HCT116 (cell line): ENCODE measurements around the gene QPCT. TPM values are rescaled to one million over a fixed set of nuclear protein-coding genes. Genes with fewer than 3 reads are reported as not detected.

Source experiments
- ATAC-seq: fragments of 200-7000 bp; cut with Tn5 transposase; 2 replicates; pipeline ENCODE4 v1.9.1; 2020; ENCODE audit warnings: mild to moderate bottlenecking, moderate library complexity
- BruUV-seq: library from RNA; stranded (reverse); fragments of 400-500 nt; replicated peaks from 2 replicates; lab custom pipeline; 2021; lab: Mats Ljungman, UMichigan
- CTCF ChIA-PET: fragments of 300-600 bp; sonication (Branson Sonifier 250); formaldehyde crosslinking; loops from one replicate; lab custom pipeline; 2021; ENCODE audit warnings: antibody characterized with exemption; lab: Charles Lee
- POLR2A ChIA-PET: fragments of 300-600, 350-600 bp; sonication (Branson Sonifier 250); formaldehyde crosslinking; loops from one replicate; lab custom pipeline; 2021; ENCODE audit warnings: antibody characterized with exemption; lab: Charles Lee
- RAD21 ChIA-PET, 2 experiments: fragments of 300-600 bp; sonication (Branson Sonifier 250); formaldehyde crosslinking; loops; one replicate each; lab custom pipeline; 2023; ENCODE audit warnings: low total read pairs in 2 of 2; ENCODE audit not compliant: uncharacterized antibody in 2 of 2, unreplicated experiment in 2 of 2, low non-redundant PET in 1 of 2; lab: Charles Lee
- DNase-seq: peaks from one replicate; pipeline ENCODE4 v3.0.0-alpha.2; 2010; ENCODE audit warnings: low read depth, low spot score
- H2AFZ ChIP-seq: fragments of 200-600 bp; shearing (Covaris generic), sonication (generic); 2 replicates; pipeline ENCODE4 v1.6.1; 2017; ENCODE audit warnings: low read depth, mixed run types, mixed read lengths, antibody characterized with exemption, low read length; ENCODE audit not compliant: poor library complexity, severe bottlenecking
- H3K27ac ChIP-seq: 2 replicates; pipeline ENCODE4 v1.5.1; 2012; ENCODE audit warnings: low read depth, low read length
- H3K27me3 ChIP-seq: fragments of 200-600 bp; sonication (generic); 2 replicates; pipeline ENCODE4 v1.6.1; 2016; ENCODE audit warnings: mixed run types, low read length, mixed read lengths; ENCODE audit not compliant: insufficient read depth
- H3K36me3 ChIP-seq, 2 experiments: fragments of 200-500 bp in 1 of 2; fragments of 200-600 bp in 1 of 2; sonication (Bioruptor generic) in 1 of 2; sonication (generic) in 1 of 2; 2 replicates each; pipeline versions ENCODE4 v1.5.1 to v1.6.1; 2014 to 2016; ENCODE audit warnings: low read length in 2 of 2, inconsistent platforms in 1 of 2, mixed read lengths in 1 of 2, mixed run types in 1 of 2; ENCODE audit not compliant: insufficient read depth in 2 of 2, control insufficient read depth in 1 of 2
- H3K4me1 ChIP-seq, 2 experiments: fragments of 200-600 bp in 1 of 2; sonication (generic) in 1 of 2; 2 replicates each; pipeline versions ENCODE4 v1.5.1 to v1.6.1; 2012 to 2017; ENCODE audit warnings: low read length in 2 of 2, inconsistent platforms in 1 of 2, mild to moderate bottlenecking in 1 of 2, mixed read lengths in 1 of 2, mixed run types in 1 of 2, moderate library complexity in 1 of 2; ENCODE audit not compliant: insufficient read depth in 2 of 2, control insufficient read depth in 1 of 2
- H3K4me2 ChIP-seq: fragments of 200-600 bp; sonication (generic); 2 replicates; pipeline ENCODE4 v1.6.1; 2017; ENCODE audit warnings: mixed run types, low read length, mixed read lengths
- H3K4me3 ChIP-seq, 2 experiments: fragments of 200-600 bp in 1 of 2; sonication (generic) in 1 of 2; replicated peaks in 1 of 2; 2 replicates each; pipeline ENCODE4 v1.5.1; 2011 to 2016; ENCODE audit warnings: low read length in 2 of 2, control low read depth in 1 of 2, low read depth in 1 of 2, mild to moderate bottlenecking in 1 of 2, mixed read lengths in 1 of 2, mixed run types in 1 of 2
- H3K79me2 ChIP-seq: fragments of 200-600 bp; sonication (generic); 2 replicates; pipeline ENCODE4 v1.6.1; 2017; ENCODE audit warnings: mild to moderate bottlenecking, mixed run types, low read length, moderate library complexity, mixed read lengths; ENCODE audit not compliant: insufficient read depth
- H3K9ac ChIP-seq: fragments of 200-600 bp; sonication (generic); 2 replicates; pipeline ENCODE4 v1.6.1; 2016; ENCODE audit warnings: low read length, mixed read lengths
- H3K9me2 ChIP-seq: fragments of 200-600 bp; sonication (generic), shearing (Covaris generic); 2 replicates; pipeline ENCODE4 v1.6.1; 2017; ENCODE audit warnings: mixed run types, mild to moderate bottlenecking, moderate library complexity; ENCODE audit not compliant: insufficient read depth
- H3K9me3 ChIP-seq, 2 experiments: fragments of 200-500 bp in 1 of 2; fragments of 200-600 bp in 1 of 2; sonication (Bioruptor generic) in 1 of 2; sonication (generic) in 1 of 2; 2 replicates each; pipeline ENCODE4 v1.6.1; 2014 to 2017; ENCODE audit warnings: low read length in 2 of 2, mixed read lengths in 2 of 2, inconsistent platforms in 1 of 2, low read depth in 1 of 2, mild to moderate bottlenecking in 1 of 2, mixed run types in 1 of 2, moderate library complexity in 1 of 2; ENCODE audit not compliant: control insufficient read depth in 1 of 2, insufficient read depth in 1 of 2
- H4K20me1 ChIP-seq: fragments of 200-600 bp; sonication (generic), shearing (Covaris generic); 2 replicates; pipeline ENCODE4 v1.6.1; 2017; ENCODE audit warnings: mixed run types, mild to moderate bottlenecking, moderate library complexity; ENCODE audit not compliant: insufficient read depth
- CEBPB ChIP-seq: IDR thresholded peaks from 2 replicates; pipeline ENCODE4 v1.6.1; 2012; ENCODE audit warnings: low read depth
- EGR1 ChIP-seq: IDR thresholded peaks from 2 replicates; pipeline ENCODE4 v1.6.1; 2012; ENCODE audit warnings: low read depth
- ELF1 ChIP-seq: IDR thresholded peaks from 2 replicates; pipeline ENCODE4 v1.6.1; 2012; ENCODE audit warnings: low read depth, borderline replicate concordance
- EZH2 ChIP-seq: fragments of 200-600 bp; sonication (generic); IDR thresholded peaks from 2 replicates; pipeline ENCODE4 v1.6.1; 2017; ENCODE audit warnings: antibody characterized with exemption, mixed run types
- MAX ChIP-seq: IDR thresholded peaks from 2 replicates; pipeline ENCODE4 v1.6.1; 2012
- POLR2A ChIP-seq: IDR thresholded peaks from 2 replicates; pipeline ENCODE4 v1.7.0; 2011; ENCODE audit warnings: borderline replicate concordance; ENCODE audit not compliant: insufficient read depth, insufficient read length; ENCODE audit errors: extremely low read depth
- POLR2AphosphoS5 ChIP-seq: IDR thresholded peaks from 2 replicates; pipeline ENCODE4 v1.6.1; 2011; ENCODE audit warnings: mild to moderate bottlenecking, low read depth, low read length, moderate library complexity
- RAD21 ChIP-seq: IDR thresholded peaks from 2 replicates; pipeline ENCODE4 v1.6.1; 2012; ENCODE audit warnings: low read depth, mild to moderate bottlenecking
- REST ChIP-seq: IDR thresholded peaks from 2 replicates; pipeline ENCODE4 v1.6.1; 2012; ENCODE audit warnings: low read depth
- SIN3A ChIP-seq: IDR thresholded peaks from 2 replicates; pipeline ENCODE4 v1.6.1; 2012; ENCODE audit warnings: low read depth
- SRF ChIP-seq: IDR thresholded peaks from 2 replicates; pipeline ENCODE4 v1.6.1; 2012; ENCODE audit warnings: low read depth
- ZNF274 ChIP-seq: fragments of 200-500 bp; sonication (Bioruptor generic); IDR thresholded peaks from 2 replicates; pipeline ENCODE4 v1.6.1; 2014; ENCODE audit warnings: mild to moderate bottlenecking, low read depth, low read length, inconsistent platforms
- intact Hi-C: fragments of 100-400 bp; cut with micrococcal nuclease; formaldehyde crosslinking; loops from 2 replicates; pipeline ENCODE4 v1.10.0; 2022
- total RNA-seq: library from RNA; stranded (reverse); gene quantifications from one replicate; pipeline ENCODE4 v1.2.1, GENCODE V29; 2021; ENCODE audit not compliant: unreplicated experiment
- TF ChIP-seq, protein P1 (sequence below), 3 experiments: fragments of 200-600 bp in 1 of 3; sonication (generic) in 1 of 3; IDR thresholded peaks in 2 of 3; conservative IDR thresholded peaks in 1 of 3; 2 replicates each; pipeline ENCODE4 v1.5.1; 2012 to 2017; ENCODE audit warnings: low read depth in 2 of 3, low read length in 2 of 3, antibody characterized with exemption in 1 of 3, borderline replicate concordance in 1 of 3, control low read depth in 1 of 3, mild to moderate bottlenecking in 1 of 3, mixed read lengths in 1 of 3, mixed run types in 1 of 3, moderate library complexity in 1 of 3; ENCODE audit not compliant: insufficient read depth in 1 of 3

The QPCT gene
- total RNA-seq, 1 experiment from 2014 or later: not detected

- H3K4me2 ChIP-seq: no peak overlapping the region
- H3K9ac ChIP-seq: no peak overlapping the region
- H2AFZ ChIP-seq: no peak overlapping the region
- H3K27ac ChIP-seq: no peak overlapping the region
- no peaks in the 10 kb centered on the region for H3K36me3 ChIP-seq
- ATAC-seq (no peak), DNase-seq (no peak)
- POLR2A ChIA-PET: no interaction called here
- no peaks in the 10 kb centered on the region for H4K20me1 ChIP-seq
- RAD21 ChIA-PET: no interaction called here
- H3K79me2 ChIP-seq: no peaks in the 10 kb centered on the region
- no TSS peak for BruUV-seq
- intact Hi-C loops: no loop called here
- no peaks in the 10 kb centered on the region for H3K4me1 ChIP-seq
- H3K4me3 ChIP-seq: no peak overlapping the region
- TF ChIP-seq CEBPB (no peak), RAD21 (no peak), SRF (no peak), EZH2 (no peak), SIN3A (no peak), POLR2A (no peak), MAX (no peak), ELF1 (no peak), REST (no peak), ZNF274 (no peak), EGR1 (no peak), POLR2AphosphoS5 (no peak)
- TF ChIP-seq, protein P1, sequence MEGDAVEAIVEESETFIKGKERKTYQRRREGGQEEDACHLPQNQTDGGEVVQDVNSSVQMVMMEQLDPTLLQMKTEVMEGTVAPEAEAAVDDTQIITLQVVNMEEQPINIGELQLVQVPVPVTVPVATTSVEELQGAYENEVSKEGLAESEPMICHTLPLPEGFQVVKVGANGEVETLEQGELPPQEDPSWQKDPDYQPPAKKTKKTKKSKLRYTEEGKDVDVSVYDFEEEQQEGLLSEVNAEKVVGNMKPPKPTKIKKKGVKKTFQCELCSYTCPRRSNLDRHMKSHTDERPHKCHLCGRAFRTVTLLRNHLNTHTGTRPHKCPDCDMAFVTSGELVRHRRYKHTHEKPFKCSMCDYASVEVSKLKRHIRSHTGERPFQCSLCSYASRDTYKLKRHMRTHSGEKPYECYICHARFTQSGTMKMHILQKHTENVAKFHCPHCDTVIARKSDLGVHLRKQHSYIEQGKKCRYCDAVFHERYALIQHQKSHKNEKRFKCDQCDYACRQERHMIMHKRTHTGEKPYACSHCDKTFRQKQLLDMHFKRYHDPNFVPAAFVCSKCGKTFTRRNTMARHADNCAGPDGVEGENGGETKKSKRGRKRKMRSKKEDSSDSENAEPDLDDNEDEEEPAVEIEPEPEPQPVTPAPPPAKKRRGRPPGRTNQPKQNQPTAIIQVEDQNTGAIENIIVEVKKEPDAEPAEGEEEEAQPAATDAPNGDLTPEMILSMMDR (IDR thresholded peaks at IDR 0.05 in 2 of 3, conservative IDR thresholded peaks at IDR 0.05 in 1 of 3; ENCODE audit: borderline replicate concordance in 1 of 3, insufficient read depth in 1 of 3, low read depth in 2 of 3, low read length in 2 of 3): no peak
- no peaks in the 10 kb centered on the region for H3K9me2 ChIP-seq
- H3K9me3 ChIP-seq: no peaks in the 10 kb centered on the region
- CTCF ChIA-PET: no interaction called here
- no peaks in the 10 kb centered on the region for H3K27me3 ChIP-seq
These were observed 3.7 kb downstream of the QPCT start for GRCh38 chr2:37348155-37348554.
